ENCODE measurements around the gene CABLES1.
A peak's percentile ranks its signal among the peaks of the same experiment; 100 is the strongest.
"Not testable (repeated sequence)": the region's sequence is repeated elsewhere in the genome, so short reads cannot be mapped to it uniquely, and the experiment has no call there.

Gene CABLES1, protein sequence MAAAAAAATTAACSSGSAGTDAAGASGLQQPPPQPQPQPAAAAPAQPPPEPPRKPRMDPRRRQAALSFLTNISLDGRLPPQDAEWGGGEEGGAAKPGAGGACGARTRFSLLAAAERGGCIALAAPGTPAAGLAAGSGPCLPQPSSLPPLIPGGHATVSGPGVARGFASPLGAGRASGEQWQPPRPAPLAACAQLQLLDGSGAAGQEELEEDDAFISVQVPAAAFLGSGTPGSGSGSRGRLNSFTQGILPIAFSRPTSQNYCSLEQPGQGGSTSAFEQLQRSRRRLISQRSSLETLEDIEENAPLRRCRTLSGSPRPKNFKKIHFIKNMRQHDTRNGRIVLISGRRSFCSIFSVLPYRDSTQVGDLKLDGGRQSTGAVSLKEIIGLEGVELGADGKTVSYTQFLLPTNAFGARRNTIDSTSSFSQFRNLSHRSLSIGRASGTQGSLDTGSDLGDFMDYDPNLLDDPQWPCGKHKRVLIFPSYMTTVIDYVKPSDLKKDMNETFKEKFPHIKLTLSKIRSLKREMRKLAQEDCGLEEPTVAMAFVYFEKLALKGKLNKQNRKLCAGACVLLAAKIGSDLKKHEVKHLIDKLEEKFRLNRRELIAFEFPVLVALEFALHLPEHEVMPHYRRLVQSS

DNA sequence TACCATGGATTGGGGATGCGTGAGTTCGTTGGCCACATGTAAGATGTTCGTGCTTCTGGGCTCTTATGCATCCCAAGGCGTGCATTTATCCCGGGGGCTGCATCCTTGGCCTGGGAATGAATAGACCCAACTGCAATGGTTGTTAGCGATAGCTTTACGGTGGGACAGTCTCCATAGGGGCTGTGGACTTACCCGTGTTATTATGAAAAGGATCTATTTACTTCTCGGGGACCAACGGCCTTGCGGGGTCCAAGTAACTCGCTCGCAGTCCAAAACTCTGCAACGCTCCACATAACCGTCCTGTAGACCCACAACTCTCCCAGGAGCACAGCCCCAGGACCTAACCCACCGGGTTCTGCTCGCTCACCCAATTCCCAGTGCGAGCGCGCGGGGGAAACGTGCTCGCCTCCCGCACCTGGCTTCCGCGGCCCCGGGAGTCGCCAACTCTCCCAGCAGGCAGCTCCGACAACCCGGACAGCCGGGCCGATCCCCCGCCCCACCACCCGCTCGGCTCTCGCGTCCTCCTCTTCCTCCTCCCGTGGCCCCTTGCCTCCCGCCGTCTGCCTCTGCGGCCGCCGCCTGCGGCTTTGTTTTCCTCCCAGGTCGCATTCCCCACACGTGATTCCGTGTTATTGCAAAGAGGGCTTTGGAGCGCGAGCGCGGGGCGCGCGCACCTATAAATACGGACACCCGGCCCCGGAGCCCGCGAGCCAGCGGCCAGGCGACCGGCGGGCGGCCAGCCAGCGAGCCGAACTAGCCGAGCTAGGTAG lies at the start of gene CABLES1:
TSS of gene CABLES1 (plus strand) at position 706 of the 770 bp plus-strand sequence. CDS start 278 bp downstream, outside the sequence.
- DNase-seq (ENCODE audit: low read depth, low spot score): peak; percentile 73

GRCh38 chr18:23087352-23087751 lies 47.9 kb upstream of the CABLES1 start:
- H3K4me3 ChIP-seq (ENCODE audit: low read depth, low read length): no peak overlapping the region
- in situ Hi-C loops (cut with HindIII; ENCODE audit: low sequenced_read_pairs): no loop called here
- no peak for TF ChIP-seq CTCF (IDR thresholded peaks at IDR 0.05; ENCODE audit: low read depth, low read length)
- no peak for DNase-seq (ENCODE audit: low read depth, low spot score)

More for the DNA sequence above, at the start of gene CABLES1:
- H3K4me3 ChIP-seq (ENCODE audit: low read depth, low read length): peak within 1 kb of the TSS; percentile 71
- no peak for TF ChIP-seq CTCF (IDR thresholded peaks at IDR 0.05; ENCODE audit: low read depth, low read length)
- in situ Hi-C loops (cut with HindIII; ENCODE audit: low sequenced_read_pairs): no loop called here

DNA sequence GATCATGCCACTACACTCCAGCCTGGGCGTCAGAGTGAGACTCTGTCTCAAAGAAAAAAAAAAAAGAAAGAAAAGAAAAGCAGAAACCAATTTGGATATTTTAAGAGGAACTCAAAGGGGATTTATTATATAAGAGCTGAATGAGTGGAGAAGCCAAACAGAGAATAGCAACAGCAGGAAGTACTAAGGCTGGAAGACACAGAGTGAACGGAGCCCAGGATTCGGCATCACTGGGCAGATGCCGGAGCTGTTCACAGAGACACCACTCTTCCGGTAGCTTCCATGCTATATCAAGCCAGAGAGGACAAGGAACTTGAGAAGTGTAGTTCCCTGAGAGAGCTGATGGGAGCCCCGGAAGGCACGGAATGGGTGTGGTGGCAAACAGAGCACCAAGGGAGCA lies 47.0 kb upstream of the CABLES1 start:
- no peak for DNase-seq (ENCODE audit: low read depth, low spot score)
- in situ Hi-C loops (cut with HindIII; ENCODE audit: low sequenced_read_pairs): no loop called here
- no peak for TF ChIP-seq CTCF (IDR thresholded peaks at IDR 0.05; ENCODE audit: low read depth, low read length)
- no peak overlapping the region for H3K4me3 ChIP-seq (ENCODE audit: low read depth, low read length)

GRCh38 chr18:23091017-23091993 lies 44.0 kb upstream of the CABLES1 start:
- H3K4me3 ChIP-seq (ENCODE audit: low read depth, low read length); in situ Hi-C loops (cut with HindIII; ENCODE audit: low sequenced_read_pairs): not testable (repeated sequence)
- peak; percentile 51 for DNase-seq (ENCODE audit: low read depth, low spot score)

GRCh38 chr18:23092121-23092520 lies 43.2 kb upstream of the CABLES1 start:
- DNase-seq (ENCODE audit: low read depth, low spot score): no peak
- no peak overlapping the region for H3K4me3 ChIP-seq (ENCODE audit: low read depth, low read length)
- in situ Hi-C loops (cut with HindIII; ENCODE audit: low sequenced_read_pairs): no loop called here
- TF ChIP-seq CTCF (IDR thresholded peaks at IDR 0.05; ENCODE audit: low read depth, low read length): no peak

DNA sequence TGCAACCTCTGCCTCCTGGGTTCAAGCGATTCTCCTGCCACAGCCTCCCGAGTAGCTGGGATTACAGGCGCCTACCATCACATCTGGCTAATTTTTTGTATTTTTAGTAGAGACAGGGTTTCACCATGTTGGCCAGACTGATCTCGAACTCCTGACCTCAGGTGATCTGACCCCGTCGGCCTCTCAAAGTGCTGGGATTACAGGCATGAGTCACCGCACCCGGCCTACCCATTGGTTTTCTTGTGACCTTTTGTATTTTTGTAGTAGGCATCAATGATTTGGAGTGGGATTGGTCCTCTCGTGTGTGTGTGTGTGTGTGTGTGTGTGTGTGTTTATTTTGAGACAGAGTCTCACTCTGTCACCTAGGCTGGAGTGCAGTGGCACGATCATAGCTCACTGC lies 42.2 kb upstream of the CABLES1 start:
- DNase-seq (ENCODE audit: low read depth, low spot score); H3K4me3 ChIP-seq (ENCODE audit: low read depth, low read length): not testable (repeated sequence)

GRCh38 chr18:23093772-23094171 lies 41.5 kb upstream of the CABLES1 start:
- H3K4me3 ChIP-seq (ENCODE audit: low read depth, low read length): no peak overlapping the region
- in situ Hi-C loops (cut with HindIII; ENCODE audit: low sequenced_read_pairs): no loop called here
- TF ChIP-seq CTCF (IDR thresholded peaks at IDR 0.05; ENCODE audit: low read depth, low read length): no peak
- DNase-seq (ENCODE audit: low read depth, low spot score): no peak

More for the DNA sequence above, 42.2 kb upstream of the CABLES1 start:
- in situ Hi-C loops (cut with HindIII; ENCODE audit: low sequenced_read_pairs): not testable (repeated sequence)
